GM19324 (cell line): ENCODE results near the gene ZDHHC18.
"Not testable (repeated sequence)": the region's sequence is repeated elsewhere in the genome, so short reads cannot be mapped to it uniquely, and the experiment has no call there.

Source experiments
- ATAC-seq: cut with Tn5 transposase; IDR thresholded peaks from one replicate; pipeline ENCODE4 v1.9.1; 2021; ENCODE audit warnings: mild to moderate bottlenecking, moderate library complexity; ENCODE audit not compliant: unreplicated experiment, low FRiP score

The ZDHHC18 gene

GRCh38 chr1:26791148-26791547, 35.3 kb upstream of the ZDHHC18 start:
- ATAC-seq: no peak

- no peak for ATAC-seq
These were observed 34.9 kb upstream of the ZDHHC18 start for GRCh38 chr1:26791626-26792025.

- no peak for ATAC-seq
These were observed 33.6 kb upstream of the ZDHHC18 start for GRCh38 chr1:26792924-26793323.

- ATAC-seq: no peak
These were observed 32.1 kb upstream of the ZDHHC18 start for GRCh38 chr1:26794391-26794790.

- no peak for ATAC-seq
These were observed 28.9 kb upstream of the ZDHHC18 start for GRCh38 chr1:26797627-26798026.

GRCh38 chr1:26799479-26800142, 26.9 kb upstream of the ZDHHC18 start:
- no peak for ATAC-seq

- ATAC-seq: not testable (repeated sequence)
These were observed 22.6 kb upstream of the ZDHHC18 start for GRCh38 chr1:26803932-26804331.

GRCh38 chr1:26810105-26810504, 16.4 kb upstream of the ZDHHC18 start:
- ATAC-seq: not testable (repeated sequence)

- no peak for ATAC-seq
These were observed 15.4 kb upstream of the ZDHHC18 start for GRCh38 chr1:26811057-26811456.

- no peak for ATAC-seq
These were observed 14.8 kb upstream of the ZDHHC18 start for GRCh38 chr1:26811708-26812107.

GRCh38 chr1:26814377-26814776, 12.1 kb upstream of the ZDHHC18 start:
- ATAC-seq: no peak

GRCh38 chr1:26814893-26815292, 11.6 kb upstream of the ZDHHC18 start:
- ATAC-seq: no peak

GRCh38 chr1:26820784-26821269, 5.7 kb upstream of the ZDHHC18 start:
- peak; percentile 78 for ATAC-seq

GRCh38 chr1:26822737-26823395, 3.6 kb upstream of the ZDHHC18 start:
- ATAC-seq: no peak

- ATAC-seq: no peak
These were observed 1.8 kb upstream of the ZDHHC18 start for GRCh38 chr1:26824731-26825130.

- ATAC-seq: no peak
These were observed 667 bp downstream of the ZDHHC18 start for GRCh38 chr1:26827106-26827604.

- no peak for ATAC-seq
These were observed 1.2 kb downstream of the ZDHHC18 start for GRCh38 chr1:26827663-26828062.

GRCh38 chr1:26828411-26828991, 2.0 kb downstream of the ZDHHC18 start:
- ATAC-seq: no peak

GRCh38 chr1:26829184-26829911, 2.9 kb downstream of the ZDHHC18 start:
- ATAC-seq: no peak

- no peak for ATAC-seq
These were observed 4.6 kb downstream of the ZDHHC18 start for GRCh38 chr1:26831059-26831458.
